SU-DHL-6 (cell line): Measurements from ENCODE around the gene KIAA0586.

ENCODE experiments used
- H2AFZ ChIP-seq: fragments of 200-600 bp; sonication (generic); 2 replicates; pipeline ENCODE4 v1.6.1; 2014; ENCODE audit warnings: low read depth, mild to moderate bottlenecking, moderate library complexity, mixed read lengths, antibody characterized with exemption, low read length; ENCODE audit not compliant: severe bottlenecking
- H3F3A ChIP-seq: fragments of 200-600 bp; shearing (Covaris generic); 2 replicates; pipeline ENCODE4 v1.6.0; 2016; ENCODE audit warnings: antibody characterized with exemption, mild to moderate bottlenecking; ENCODE audit not compliant: insufficient read depth
- H3K27ac ChIP-seq: fragments of 200-600 bp; sonication (generic); 2 replicates; pipeline ENCODE4 v1.5.1; 2016; ENCODE audit warnings: low read depth, mild to moderate bottlenecking, low read length, moderate library complexity, mixed read lengths
- H3K27me3 ChIP-seq: fragments of 200-600 bp; sonication (generic), shearing (Covaris generic); 2 replicates; pipeline ENCODE4 v1.6.0; 2014; ENCODE audit warnings: mild to moderate bottlenecking, low read length
- H3K36me3 ChIP-seq: fragments of 200-600 bp; sonication (generic); 2 replicates; pipeline ENCODE4 v1.6.1; 2014; ENCODE audit warnings: mild to moderate bottlenecking, low read length, mixed read lengths
- H3K4me2 ChIP-seq: fragments of 300-600, 200-600 bp; shearing (Covaris generic), sonication (generic); 2 replicates; pipeline ENCODE4 v1.6.0; 2014; ENCODE audit warnings: low read length, low read depth, mild to moderate bottlenecking; ENCODE audit not compliant: poor library complexity, severe bottlenecking
- H3K4me3 ChIP-seq: fragments of 200-600 bp; sonication (generic); 2 replicates; pipeline ENCODE4 v1.5.1; 2014; ENCODE audit warnings: antibody characterized with exemption, low read length, mild to moderate bottlenecking, mixed read lengths; ENCODE audit not compliant: insufficient read depth, poor library complexity, severe bottlenecking
- H3K79me2 ChIP-seq: fragments of 200-600 bp; sonication (generic); 2 replicates; pipeline ENCODE4 v1.6.1; 2014; ENCODE audit warnings: mild to moderate bottlenecking, low read length, moderate library complexity; ENCODE audit not compliant: insufficient read depth
- H3K9ac ChIP-seq: fragments of 200-600 bp; sonication (generic); 2 replicates; pipeline ENCODE4 v1.7.0; 2014; ENCODE audit warnings: mild to moderate bottlenecking, low read length
- H3K9me2 ChIP-seq: fragments of 200-600 bp; sonication (generic); replicated peaks from 2 replicates; pipeline ENCODE4 v1.6.1; 2014; ENCODE audit warnings: low read length; ENCODE audit not compliant: insufficient read depth
- H3K9me3 ChIP-seq: fragments of 200-600 bp; sonication (generic); 2 replicates; pipeline ENCODE4 v1.6.1; 2014; ENCODE audit warnings: low read length, mixed read lengths; ENCODE audit not compliant: insufficient read depth
- H4K20me1 ChIP-seq: fragments of 200-600 bp; sonication (generic); 2 replicates; pipeline ENCODE4 v1.6.1; 2014; ENCODE audit warnings: low read depth, mild to moderate bottlenecking, antibody characterized with exemption, low read length, moderate library complexity, mixed read lengths
- CTCF ChIP-seq: fragments of 200-600 bp; sonication (generic); IDR thresholded peaks from one replicate; pipeline ENCODE4 v1.5.1; 2017; ENCODE audit warnings: antibody characterized with exemption, mild to moderate bottlenecking, low read length, moderate library complexity; ENCODE audit not compliant: insufficient read depth, poor library complexity, severe bottlenecking
- EZH2phosphoT487 ChIP-seq: fragments of 200-600 bp; sonication (generic), shearing (Covaris generic); conservative IDR thresholded peaks from 2 replicates; pipeline ENCODE4 v1.6.1; 2018; ENCODE audit warnings: mild to moderate bottlenecking, antibody characterized with exemption, low read length, moderate library complexity, mixed read lengths

The KIAA0586 gene

GRCh38 chr14:58599707-58600106 is 172.2 kb downstream of the KIAA0586 start:
- H3K9me2 ChIP-seq: no peaks in the 10 kb centered on the region
- no peak for TF ChIP-seq EZH2phosphoT487
- TF ChIP-seq CTCF: no peak
- H3K9me3 ChIP-seq: no peaks in the 10 kb centered on the region
- H3K27me3 ChIP-seq: no peaks in the 10 kb centered on the region
- H4K20me1 ChIP-seq: no peaks in the 10 kb centered on the region
- no peaks in the 10 kb centered on the region for H3F3A ChIP-seq
- no peak overlapping the region for H3K4me3 ChIP-seq
- no peak overlapping the region for H3K4me2 ChIP-seq
- H3K79me2 ChIP-seq: no peaks in the 10 kb centered on the region
- H3K36me3 ChIP-seq: no peaks in the 10 kb centered on the region
- H2AFZ ChIP-seq: no peak overlapping the region
- H3K27ac ChIP-seq: no peak overlapping the region
- H3K9ac ChIP-seq: no peak overlapping the region
